Measurements from ENCODE around the gene MYO9A.

The MYO9A gene

DNA sequence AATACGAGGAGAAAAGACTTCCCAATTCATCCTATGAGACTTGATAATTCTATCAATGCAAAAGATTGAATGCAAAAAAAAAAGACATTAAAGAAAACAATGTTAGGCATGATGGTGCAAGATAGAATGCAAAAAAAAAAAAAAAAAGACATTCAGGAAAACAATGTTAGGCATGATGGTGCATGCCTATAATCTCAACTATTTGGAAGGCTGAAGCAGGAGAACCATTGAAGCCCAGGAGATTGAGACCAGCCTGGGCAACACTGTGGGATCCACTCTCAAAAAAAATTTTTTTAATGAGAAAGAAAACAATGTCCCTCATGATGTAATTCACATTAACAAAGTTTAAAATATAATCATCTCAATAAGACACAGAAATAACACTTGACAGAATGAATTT is 75.9 kb downstream of the MYO9A start:
- ChIA-PET POLR2A (interaction anchor here (0.7 kb wide), 1 partner anchor 22 kb away, joined by 6 read pairs; no protein-coding TSS in a partner anchor), CTCF (interaction anchor here (0.7 to 1.7 kb wide), 3 partner anchors 47 to 114 kb away, joined by 3 to 5 read pairs (median 4); no protein-coding TSS in a partner anchor)
- Histone ChIP-seq H3K9me3 (ENCODE audit: control insufficient read depth, insufficient read depth, low read depth, low read length) (no peaks in the 10 kb centered on the region; the same call in 1 of the 2 replicates), H3K27ac (ENCODE audit: extremely low read depth, low read depth, low read length) (no peak overlapping the region), H3K4me1 (ENCODE audit: control insufficient read depth, insufficient read depth, low read length) (no peaks in the 10 kb centered on the region; the same call in 1 of the 2 replicates), H3K4me3 (ENCODE audit: low read depth, low read length) (no peak overlapping the region), H3K36me3 (ENCODE audit: control insufficient read depth in 2 of 2, insufficient read depth in 1 of 2, low read length in 2 of 2) (peaks cover 3 to 9% of the 10 kb centered on the region in 2 experiments)
- TF ChIP-seq, protein P1, sequence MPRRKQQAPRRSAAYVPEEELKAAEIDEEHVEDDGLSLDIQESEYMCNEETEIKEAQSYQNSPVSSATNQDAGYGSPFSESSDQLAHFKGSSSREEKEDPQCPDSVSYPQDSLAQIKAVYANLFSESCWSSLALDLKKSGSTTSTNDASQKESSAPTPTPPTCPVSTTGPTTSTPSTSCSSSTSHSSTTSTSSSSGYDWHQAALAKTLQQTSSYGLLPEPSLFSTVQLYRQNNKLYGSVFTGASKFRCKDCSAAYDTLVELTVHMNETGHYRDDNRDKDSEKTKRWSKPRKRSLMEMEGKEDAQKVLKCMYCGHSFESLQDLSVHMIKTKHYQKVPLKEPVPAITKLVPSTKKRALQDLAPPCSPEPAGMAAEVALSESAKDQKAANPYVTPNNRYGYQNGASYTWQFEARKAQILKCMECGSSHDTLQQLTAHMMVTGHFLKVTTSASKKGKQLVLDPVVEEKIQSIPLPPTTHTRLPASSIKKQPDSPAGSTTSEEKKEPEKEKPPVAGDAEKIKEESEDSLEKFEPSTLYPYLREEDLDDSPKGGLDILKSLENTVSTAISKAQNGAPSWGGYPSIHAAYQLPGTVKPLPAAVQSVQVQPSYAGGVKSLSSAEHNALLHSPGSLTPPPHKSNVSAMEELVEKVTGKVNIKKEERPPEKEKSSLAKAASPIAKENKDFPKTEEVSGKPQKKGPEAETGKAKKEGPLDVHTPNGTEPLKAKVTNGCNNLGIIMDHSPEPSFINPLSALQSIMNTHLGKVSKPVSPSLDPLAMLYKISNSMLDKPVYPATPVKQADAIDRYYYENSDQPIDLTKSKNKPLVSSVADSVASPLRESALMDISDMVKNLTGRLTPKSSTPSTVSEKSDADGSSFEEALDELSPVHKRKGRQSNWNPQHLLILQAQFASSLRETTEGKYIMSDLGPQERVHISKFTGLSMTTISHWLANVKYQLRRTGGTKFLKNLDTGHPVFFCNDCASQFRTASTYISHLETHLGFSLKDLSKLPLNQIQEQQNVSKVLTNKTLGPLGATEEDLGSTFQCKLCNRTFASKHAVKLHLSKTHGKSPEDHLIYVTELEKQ (tag by site-specific recombination; IDR thresholded peaks at IDR 0.05; ENCODE audit: borderline replicate concordance) = no peak
- TF ChIP-seq ZNF433 (tag by site-specific recombination; IDR thresholded peaks at IDR 0.05; ENCODE audit: low read depth) = no peak
- TF ChIP-seq ZNF837 (tag by site-specific recombination; IDR thresholded peaks at IDR 0.05) = no peak
- no peak for TF ChIP-seq ZFHX2 (tag by site-specific recombination; conservative IDR thresholded peaks at IDR 0.05)
- TF ChIP-seq ZNF610 (tag by site-specific recombination; IDR thresholded peaks at IDR 0.05; ENCODE audit: borderline replicate concordance) = no peak
- no peak for TF ChIP-seq ZNF394 (tag by site-specific recombination; IDR thresholded peaks at IDR 0.05; ENCODE audit: borderline replicate concordance)

GRCh38 chr15:72037321-72037720 is 80.6 kb downstream of the MYO9A start:
- peaks cover 3 to 5% of the 10 kb centered on the region in 2 experiments for H3K36me3 ChIP-seq (ENCODE audit: control insufficient read depth in 2 of 2, insufficient read depth in 1 of 2, low read length in 2 of 2)
- H3K9me3 ChIP-seq (ENCODE audit: control insufficient read depth, insufficient read depth, low read depth, low read length) = no peaks in the 10 kb centered on the region; the same call in 1 of the 2 replicates
- no peak for TF ChIP-seq ZSCAN16 (tag by site-specific recombination; IDR thresholded peaks at IDR 0.05)
- TF ChIP-seq ZNF677 (tag by site-specific recombination; IDR thresholded peaks at IDR 0.05) = no peak
- no peak for TF ChIP-seq ZNF654 (tag by site-specific recombination; IDR thresholded peaks at IDR 0.05; ENCODE audit: low read depth)
- TF ChIP-seq, protein P2, sequence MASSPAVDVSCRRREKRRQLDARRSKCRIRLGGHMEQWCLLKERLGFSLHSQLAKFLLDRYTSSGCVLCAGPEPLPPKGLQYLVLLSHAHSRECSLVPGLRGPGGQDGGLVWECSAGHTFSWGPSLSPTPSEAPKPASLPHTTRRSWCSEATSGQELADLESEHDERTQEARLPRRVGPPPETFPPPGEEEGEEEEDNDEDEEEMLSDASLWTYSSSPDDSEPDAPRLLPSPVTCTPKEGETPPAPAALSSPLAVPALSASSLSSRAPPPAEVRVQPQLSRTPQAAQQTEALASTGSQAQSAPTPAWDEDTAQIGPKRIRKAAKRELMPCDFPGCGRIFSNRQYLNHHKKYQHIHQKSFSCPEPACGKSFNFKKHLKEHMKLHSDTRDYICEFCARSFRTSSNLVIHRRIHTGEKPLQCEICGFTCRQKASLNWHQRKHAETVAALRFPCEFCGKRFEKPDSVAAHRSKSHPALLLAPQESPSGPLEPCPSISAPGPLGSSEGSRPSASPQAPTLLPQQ (tag by site-specific recombination; IDR thresholded peaks at IDR 0.05) = no peak
- H3K27ac ChIP-seq (ENCODE audit: extremely low read depth, low read depth, low read length) = no peak overlapping the region
- ChIA-PET POLR2A (no interaction called here), CTCF (no interaction called here)
- H3K4me3 ChIP-seq (ENCODE audit: low read depth, low read length) = no peak overlapping the region
- peaks cover 7% of the 10 kb centered on the region; the same call in 1 of the 2 replicates for H3K4me1 ChIP-seq (ENCODE audit: control insufficient read depth, insufficient read depth, low read length)

DNA sequence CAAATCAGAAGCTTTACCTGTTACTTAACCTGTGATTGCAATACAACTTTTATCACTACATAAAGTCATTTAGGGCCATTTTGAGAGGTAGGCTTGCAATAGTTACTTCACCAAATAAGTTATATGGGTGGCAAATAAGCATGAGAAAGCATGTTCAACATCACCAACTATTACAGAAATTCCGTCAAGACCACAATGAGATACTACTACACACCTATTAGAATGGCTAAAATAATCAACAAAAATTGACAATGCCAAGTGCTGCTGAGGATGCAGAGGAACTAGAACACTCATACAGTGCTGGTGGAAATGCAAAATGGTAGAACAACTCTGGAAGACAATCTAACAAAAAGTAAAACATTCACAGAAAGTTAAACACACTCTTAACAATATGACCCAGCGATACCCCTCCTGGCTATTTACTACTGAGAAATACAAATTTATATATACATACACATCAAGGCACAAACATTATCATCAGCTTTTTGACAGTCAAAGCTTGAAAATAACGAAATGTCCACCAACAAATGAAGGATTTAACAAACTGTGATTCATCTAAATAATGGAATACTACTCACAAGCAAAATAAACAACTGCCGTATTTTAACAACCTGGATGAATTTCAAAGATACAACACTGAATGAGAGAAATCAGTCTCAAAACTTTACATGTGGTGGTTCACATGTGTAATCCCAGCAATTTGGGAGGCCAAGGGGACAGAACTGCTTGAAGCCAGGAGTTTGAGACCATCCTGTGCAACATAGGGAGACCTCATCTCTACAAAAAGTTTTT is 82.9 kb downstream of the MYO9A start:
- TF ChIP-seq ZNF664 (tag by site-specific recombination; IDR thresholded peaks at IDR 0.05) (peak; percentile 98), ZNF174 (tag by site-specific recombination; IDR thresholded peaks at IDR 0.05) (no peak), ZSCAN5A (tag by site-specific recombination; IDR thresholded peaks at IDR 0.05) (no peak), ZNF214 (tag by site-specific recombination; IDR thresholded peaks at IDR 0.05; ENCODE audit: borderline replicate concordance) (no peak)
- ChIA-PET CTCF (interaction anchor here (0.7 kb wide), 1 partner anchor 904 kb away, joined by 3 read pairs; no protein-coding TSS in a partner anchor), POLR2A (no interaction called here)
- Histone ChIP-seq H3K4me3 (ENCODE audit: low read depth, low read length) (no peak overlapping the region), H3K9me3 (ENCODE audit: control insufficient read depth, insufficient read depth, low read depth, low read length) (no peaks in the 10 kb centered on the region; the same call in 1 of the 2 replicates), H3K27ac (ENCODE audit: extremely low read depth, low read depth, low read length) (no peak overlapping the region), H3K4me1 (ENCODE audit: control insufficient read depth, insufficient read depth, low read length) (peaks cover 7% of the 10 kb centered on the region; the same call in 1 of the 2 replicates), H3K36me3 (ENCODE audit: control insufficient read depth in 2 of 2, insufficient read depth in 1 of 2, low read length in 2 of 2) (peaks cover 0 to 11% of the 10 kb centered on the region in 2 experiments; a peak in 2 of 3 replicates)
